ENCODE data around the gene FGF7. TPM values are rescaled to one million over a fixed set of nuclear protein-coding genes. Genes with fewer than 3 reads are reported as not detected.

The FGF7 gene
- total and polyA plus RNA-seq, 2 of the 8 experiments (the other 6 are each of a cell fraction or from before 2014, with no cell fraction given) = not detected

DNA sequence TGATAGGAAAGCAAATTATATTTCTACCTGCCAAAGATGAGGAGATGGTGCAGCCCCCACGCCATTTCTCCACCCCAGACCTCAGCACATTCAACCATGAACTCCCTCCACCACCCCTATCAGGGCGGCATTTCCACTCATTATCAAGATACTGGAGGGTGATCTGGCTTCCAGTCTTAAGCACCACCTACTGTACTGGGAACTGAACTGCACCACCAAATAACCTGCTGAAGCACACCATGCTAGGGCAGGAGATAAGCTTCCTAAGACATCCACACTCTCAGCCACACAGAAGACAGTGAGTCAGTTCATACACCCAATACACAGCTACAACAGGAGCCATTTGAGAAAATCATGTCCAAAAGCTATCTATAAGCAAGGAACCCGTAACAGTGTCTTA, 98.8 kb downstream of the FGF7 start:
- Histone ChIP-seq H2AFZ (ENCODE audit: low read length) (no peak overlapping the region), H3K56ac (replicated peaks; ENCODE audit: insufficient read length, low read depth, low read length) (no peak overlapping the region), H3K9ac (replicated peaks in 1 of 4; ENCODE audit: extremely low read depth in 1 of 4, low read depth in 3 of 4, low read length in 3 of 4) (no peak overlapping the region), H3K4me1 (replicated peaks in 1 of 4; ENCODE audit: control insufficient read depth in 3 of 4, insufficient read depth in 4 of 4, low read length in 3 of 4) (no peaks in the 10 kb centered on the region), H3K18ac (ENCODE audit: extremely low read depth, low read length) (no peak overlapping the region), H3K27me3 (replicated peaks in 1 of 4; ENCODE audit: control insufficient read depth in 3 of 4, extremely low read depth in 1 of 4, insufficient read depth in 3 of 4, low read length in 3 of 4) (no peaks in the 10 kb centered on the region), H3K4ac (replicated peaks; ENCODE audit: insufficient read length, low read depth, low read length) (no peak overlapping the region), H4K8ac (ENCODE audit: extremely low read depth, insufficient read depth, low read length) (no peak overlapping the region), H3K79me1 (ENCODE audit: low read depth, low read length) (no peaks in the 10 kb centered on the region), H3K4me3 (ENCODE audit: extremely low read depth in 1 of 4, insufficient read depth in 2 of 4, low read depth in 3 of 4, low read length in 4 of 4) (no peak overlapping the region), H4K91ac (replicated peaks; ENCODE audit: insufficient read length, low read length) (no peak overlapping the region), H3K79me2 (ENCODE audit: control insufficient read depth in 1 of 2, insufficient read depth in 2 of 2, low read length in 2 of 2) (no peaks in the 10 kb centered on the region), H3K36me3 (ENCODE audit: control insufficient read depth in 2 of 4, insufficient read depth in 4 of 4, low read length in 3 of 4) (no peaks in the 10 kb centered on the region), H2AK5ac (ENCODE audit: low read depth, low read length) (no peak overlapping the region), H2BK15ac (ENCODE audit: low read length) (no peak overlapping the region), H3K27ac (ENCODE audit: low read depth, low read length) (no peak overlapping the region), H2BK5ac (ENCODE audit: low read depth, low read length) (no peak overlapping the region), H2BK120ac (replicated peaks; ENCODE audit: low read depth, low read length) (no peak overlapping the region), H3K9me3 (ENCODE audit: insufficient read depth in 2 of 2, low read depth in 1 of 2, low read length in 1 of 2) (peaks cover 14 to 15% of the 10 kb centered on the region in 2 experiments; a peak in 2 of 4 replicates), H4K20me1 (replicated peaks in 1 of 2; ENCODE audit: control insufficient read depth in 1 of 2, insufficient read depth in 2 of 2, low read length in 2 of 2) (no peaks in the 10 kb centered on the region), H4K5ac (ENCODE audit: insufficient read length, low read depth, low read length) (no peak overlapping the region), H3K4me2 (ENCODE audit: insufficient read depth in 1 of 2, low read depth in 2 of 2, low read length in 2 of 2) (no peak overlapping the region), H3K23ac (ENCODE audit: insufficient read length) (no peak overlapping the region), H2BK20ac (ENCODE audit: low read length) (no peak overlapping the region), H2BK12ac (ENCODE audit: low read depth, low read length) (no peak overlapping the region), H3K14ac (ENCODE audit: insufficient read length) (no peak overlapping the region), H3K23me2 (ENCODE audit: low read depth, low read length) (no peaks in the 10 kb centered on the region)
- ChIA-PET POLR2A (ENCODE audit: partially characterized antibody) (no interaction called here), CTCF (ENCODE audit: partially characterized antibody) (interaction anchor here (1.1 to 1.4 kb wide), 2 partner anchors 287 to 296 kb away, joined by 3 read pairs; no protein-coding TSS in a partner anchor)
- no peak for FAIRE-seq
- DNase-seq (ENCODE audit: low read depth in 1 of 2, low spot score in 2 of 2) = no peak
- WGBS, 2 experiments (ENCODE audit: extremely low coverage in 1 of 2, insufficient coverage in 1 of 2, insufficient read length in 1 of 2, insufficient replicate concordance in 2 of 2, low coverage in 1 of 2, low lambda C conversion rate in 2 of 2, missing lambda C conversion rate in 1 of 2) = 83% methylated on average over 3 of the region's 3 CpGs; no CpG with 5 or more reads in 1 of the 2 experiments
- no peak for TF ChIP-seq ASH2L (IDR thresholded peaks at IDR 0.05; ENCODE audit: low read length)
- TF ChIP-seq, protein P1, sequence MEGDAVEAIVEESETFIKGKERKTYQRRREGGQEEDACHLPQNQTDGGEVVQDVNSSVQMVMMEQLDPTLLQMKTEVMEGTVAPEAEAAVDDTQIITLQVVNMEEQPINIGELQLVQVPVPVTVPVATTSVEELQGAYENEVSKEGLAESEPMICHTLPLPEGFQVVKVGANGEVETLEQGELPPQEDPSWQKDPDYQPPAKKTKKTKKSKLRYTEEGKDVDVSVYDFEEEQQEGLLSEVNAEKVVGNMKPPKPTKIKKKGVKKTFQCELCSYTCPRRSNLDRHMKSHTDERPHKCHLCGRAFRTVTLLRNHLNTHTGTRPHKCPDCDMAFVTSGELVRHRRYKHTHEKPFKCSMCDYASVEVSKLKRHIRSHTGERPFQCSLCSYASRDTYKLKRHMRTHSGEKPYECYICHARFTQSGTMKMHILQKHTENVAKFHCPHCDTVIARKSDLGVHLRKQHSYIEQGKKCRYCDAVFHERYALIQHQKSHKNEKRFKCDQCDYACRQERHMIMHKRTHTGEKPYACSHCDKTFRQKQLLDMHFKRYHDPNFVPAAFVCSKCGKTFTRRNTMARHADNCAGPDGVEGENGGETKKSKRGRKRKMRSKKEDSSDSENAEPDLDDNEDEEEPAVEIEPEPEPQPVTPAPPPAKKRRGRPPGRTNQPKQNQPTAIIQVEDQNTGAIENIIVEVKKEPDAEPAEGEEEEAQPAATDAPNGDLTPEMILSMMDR (IDR thresholded peaks at IDR 0.05; ENCODE audit: control extremely low read depth in 1 of 3, insufficient read depth in 1 of 3, low read depth in 1 of 3, low read length in 3 of 3) = peak in 1 of 3 experiments; percentile 10; a peak in 1 of 4 replicates
- TF ChIP-seq POLR2AphosphoS5 (IDR thresholded peaks at IDR 0.05; ENCODE audit: low read depth, low read length) = no peak
- TF ChIP-seq KDM5A (IDR thresholded peaks at IDR 0.05; ENCODE audit: low read length) = no peak
- TF ChIP-seq EP300 (IDR thresholded peaks at IDR 0.05; ENCODE audit: borderline replicate concordance in 1 of 2, low read depth in 2 of 2, low read length in 2 of 2) = no peak
- no peak for TF ChIP-seq E2F6 (IDR thresholded peaks at IDR 0.05)
- TF ChIP-seq RFX5 (IDR thresholded peaks at IDR 0.05; ENCODE audit: borderline replicate concordance, low read depth, low read length) = no peak
- no peak for TF ChIP-seq BACH1 (IDR thresholded peaks at IDR 0.05; ENCODE audit: low read length)
- TF ChIP-seq RAD21 (IDR thresholded peaks at IDR 0.05 in 1 of 2, conservative IDR thresholded peaks at IDR 0.05 in 1 of 2; ENCODE audit: low read depth in 2 of 2, low read length in 2 of 2) = peak; percentile 14 to 35; a peak in 2 of 4 replicates
- TF ChIP-seq SP4 (IDR thresholded peaks at IDR 0.05; ENCODE audit: low read length) = no peak

Data from H1 (cell line).